ENCODE results near the gene PATE4. TPM values are rescaled to one million over a fixed set of nuclear protein-coding genes. Genes with fewer than 3 reads are reported as not detected.

The PATE4 gene
- total RNA-seq, 6 donors from 2014 or later, result not detected

- peak; percentile 73 to 78 for ATAC-seq (ENCODE audit: low FRiP score in 2 of 2)
- WGBS, 2 donors, result 24 to 26% methylated on average over 14 to 24 of the region's 24 CpGs
- Histone ChIP-seq H3K36me3 (peaks cover 0 to under 1% (median 0%) of the 10 kb centered on the region in 4 donors), H3K27me3 (no peaks in the 10 kb centered on the region), H3K27ac (peak overlapping the region; percentile 84 to 94 (median 92)), H3K4me3 (peak overlapping the region in 3 of 4 donors; percentile 61 to 79 (median 74)), H3K4me1 (peaks cover 5 to 21% (median 11%) of the 10 kb centered on the region in 4 donors), H3K9me3 (no peaks in the 10 kb centered on the region)
- DNase-seq, result peak; percentile 42 to 88
- TF ChIP-seq POLR2A (IDR thresholded peaks at IDR 0.05), result no peak
- TF ChIP-seq CTCF (IDR thresholded peaks at IDR 0.05), result no peak
- TF ChIP-seq EP300 (IDR thresholded peaks at IDR 0.05), result no peak
- TF ChIP-seq POLR2AphosphoS5 (IDR thresholded peaks at IDR 0.05), result no peak
Observed at GRCh38 chr11:125886997-125887372, 53.9 kb downstream of the PATE4 start.

- Histone ChIP-seq H3K4me3 (peak within 1 kb of the TSS; percentile 61 to 79 (median 76)), H3K9me3 (no peaks in the 10 kb centered on the region), H3K36me3 (peaks cover 0 to 7% (median 0%) of the 10 kb centered on the region in 4 donors), H3K27ac (peak within 1 kb of the TSS; percentile 84 to 94 (median 92)), H3K27me3 (no peaks in the 10 kb centered on the region), H3K4me1 (peaks cover 5 to 21% (median 11%) of the 10 kb centered on the region in 4 donors)
- TF ChIP-seq EP300 (IDR thresholded peaks at IDR 0.05) (peak in 1 of 4 donors; percentile 27), POLR2AphosphoS5 (IDR thresholded peaks at IDR 0.05) (peak; percentile 76 to 84), CTCF (IDR thresholded peaks at IDR 0.05) (peak in 4 of 6 experiments; percentile 3 to 43 (median 30)), POLR2A (IDR thresholded peaks at IDR 0.05) (peak in 3 of 4 donors; percentile 40 to 74 (median 71))
- 0 to 2% methylated on average over 5 to 78 of the region's 91 CpGs for WGBS, 2 donors
- ATAC-seq (ENCODE audit: low FRiP score in 2 of 2) (peak; percentile 98 to 99), DNase-seq (peak; percentile 95 to 99)
Observed at GRCh38 chr11:125887373-125888324, 54.5 kb downstream of the PATE4 start, which contains the start of gene HYLS1. HYLS1 (plus strand) TSS chr11:125887668; CDS start chr11:125899369, 11,701 bp downstream.

Other genes with a start within 250 kb of the PATE4 start
- 100 to 1,000 TPM in 1 of 6 donors, 10 to 100 TPM in 5; 41.0 to 131 (median 71.1) TPM for gene STT3A, start 240.5 kb upstream of the PATE4 start, total RNA-seq
- gene CHEK1, start 208.2 kb upstream of the PATE4 start, total RNA-seq, result 1 to 10 TPM; 1.6 to 3.8 (median 2.7) TPM
- gene ACRV1, start 152.5 kb upstream of the PATE4 start, total RNA-seq, result not detected
- not detected for gene PATE1, start 87.0 kb upstream of the PATE4 start, total RNA-seq
- not detected for gene PATE2, start 54.5 kb upstream of the PATE4 start, total RNA-seq
- not detected for gene PATE3, start 45.2 kb upstream of the PATE4 start, total RNA-seq
- gene HYLS1, start 54.4 kb downstream of the PATE4 start, total RNA-seq, result 1 to 10 TPM in 5 of 6 donors, under 1 TPM in 1; 0.55 to 6.3 (median 3.8) TPM
- 10 to 100 TPM in 3 of 6 donors, 1 to 10 TPM in 3; 2.6 to 22.5 (median 10.0) TPM for gene PUS3, start 69.9 kb downstream of the PATE4 start, total RNA-seq
- under 1 TPM in 1 of 6 donors, not detected in 5; 0.31 TPM for gene DDX25, start 71.2 kb downstream of the PATE4 start, total RNA-seq
- gene VSIG10L2, start 112.7 kb downstream of the PATE4 start, total RNA-seq, result under 1 TPM in 1 of 6 donors, not detected in 5; 0.13 TPM
- gene CDON, start 229.6 kb downstream of the PATE4 start, total RNA-seq, result 10 to 100 TPM in 5 of 6 donors, 1 to 10 TPM in 1; 4.0 to 24.2 (median 13.5) TPM

Data from upper lobe of left lung (tissue), 6 donors.